ENCODE measurements around the gene MARK3. TPM values are rescaled to one million over a fixed set of nuclear protein-coding genes. Genes with fewer than 3 reads are reported as not detected.

Gene MARK3
- total RNA-seq, 2 experiments from 2014 or later, result 76.8 to 86.7 TPM

DNA sequence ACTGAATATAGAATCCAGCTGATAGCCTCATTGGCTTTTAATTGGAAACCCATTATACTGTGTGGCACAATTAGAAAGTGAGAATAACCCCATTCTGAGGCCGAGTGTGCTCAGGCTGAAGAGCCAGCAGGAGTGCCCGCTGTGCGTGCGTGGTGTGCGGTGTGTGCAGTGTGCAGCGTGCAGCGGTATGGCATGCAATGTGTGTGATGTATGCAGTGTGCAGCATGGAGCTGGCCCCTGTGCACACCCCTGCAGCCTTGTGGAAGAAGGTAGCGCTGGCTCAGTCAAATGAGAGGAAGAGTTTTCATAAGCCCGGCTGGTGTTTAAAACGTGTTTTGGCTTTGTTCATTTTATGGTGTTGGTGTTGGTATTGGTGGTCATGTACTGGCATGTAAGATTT is 114.5 kb downstream of the MARK3 start:
- Mint-ChIP-seq H3K9me3 (ENCODE audit: insufficient read depth) (no peaks in the 10 kb centered on the region), H3K27ac (no peak overlapping the region), H3K27me3 (ENCODE audit: low read depth) (no peaks in the 10 kb centered on the region), H3K36me3 (ENCODE audit: low read depth) (peaks cover 43% of the 10 kb centered on the region), H3K4me1 (ENCODE audit: low read depth) (no peaks in the 10 kb centered on the region), H3K4me3 (no peak overlapping the region)
- ChIA-PET CTCF (interaction anchor here (0.6 to 2.4 kb wide), 15 partner anchors 8 to 108 kb away, joined by 3 to 18 read pairs (median 3); no protein-coding TSS in a partner anchor), POLR2A (no interaction called here)
- peak; percentile 32 for ATAC-seq
- DNase-seq, result no peak

- H3K4me1 Mint-ChIP-seq (ENCODE audit: low read depth), result no peaks in the 10 kb centered on the region
- CTCF ChIA-PET, result interaction anchor here (0.6 to 2.4 kb wide), 17 partner anchors 9 to 119 kb away, joined by 3 to 18 read pairs (median 3); no protein-coding TSS in a partner anchor
- no peak overlapping the region for H3K4me3 Mint-ChIP-seq
- peaks cover 45% of the 10 kb centered on the region for H3K36me3 Mint-ChIP-seq (ENCODE audit: low read depth)
- H3K27ac Mint-ChIP-seq, result no peak overlapping the region
- H3K27me3 Mint-ChIP-seq (ENCODE audit: low read depth), result no peaks in the 10 kb centered on the region
- no peaks in the 10 kb centered on the region for H3K9me3 Mint-ChIP-seq (ENCODE audit: insufficient read depth)
- peak; percentile 85 for DNase-seq
- POLR2A ChIA-PET, result interaction anchor here (1.2 kb wide), 1 partner anchor 10 kb away, joined by 3 read pairs; no protein-coding TSS in a partner anchor
- peak; percentile 96 for ATAC-seq
These were observed 115.2 kb downstream of the MARK3 start for GRCh38 chr14:103500148-103500990.

DNA sequence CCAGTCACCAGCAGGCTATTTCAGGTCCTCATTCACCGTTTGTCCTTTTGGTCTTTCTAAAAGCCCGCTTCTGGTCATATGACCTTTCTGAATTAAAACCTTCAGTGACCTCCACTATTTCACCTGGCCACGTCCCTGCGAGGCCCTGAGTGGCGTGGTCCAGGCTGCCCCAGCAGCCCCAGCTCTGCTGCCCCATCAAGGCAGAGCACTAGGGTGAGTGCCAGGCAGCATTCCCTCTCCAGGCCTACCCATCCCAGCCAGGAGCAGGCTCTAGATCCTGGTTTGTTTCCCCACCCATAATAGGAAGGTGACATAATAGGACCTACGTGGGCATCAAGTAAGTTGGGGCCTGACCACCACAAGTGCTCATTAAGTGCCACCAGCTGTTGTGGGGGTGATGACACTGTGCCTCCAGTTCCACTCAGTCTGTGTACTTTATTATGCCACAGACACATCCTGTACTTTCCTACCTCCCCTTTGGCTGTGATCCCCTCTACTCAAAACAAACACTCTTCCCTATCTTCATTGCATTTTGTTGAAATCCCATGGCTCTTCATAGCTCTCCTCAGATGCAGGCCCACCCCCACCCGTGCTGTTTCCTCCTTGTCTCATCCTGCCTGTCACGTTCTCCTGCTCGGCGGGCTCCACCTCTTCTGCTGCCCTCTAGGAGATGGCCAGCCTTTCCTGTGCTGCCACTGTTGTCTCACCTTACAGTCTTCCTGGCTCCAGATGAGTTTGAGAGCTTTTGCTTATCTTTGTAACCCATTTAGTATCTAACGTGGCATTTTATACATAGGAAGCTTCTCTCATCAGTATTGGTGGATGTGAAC is 116.0 kb downstream of the MARK3 start:
- POLR2A ChIA-PET, result interaction anchor here (1.2 kb wide), 1 partner anchor 9 kb away, joined by 3 read pairs; no protein-coding TSS in a partner anchor
- peaks cover 40% of the 10 kb centered on the region for H3K36me3 Mint-ChIP-seq (ENCODE audit: low read depth)

GRCh38 chr14:103501921-103502669 is 116.9 kb downstream of the MARK3 start:
- Mint-ChIP-seq H3K4me1 (ENCODE audit: low read depth) (no peaks in the 10 kb centered on the region), H3K27ac (no peak overlapping the region), H3K9me3 (ENCODE audit: insufficient read depth) (no peaks in the 10 kb centered on the region), H3K36me3 (ENCODE audit: low read depth) (peaks cover 40% of the 10 kb centered on the region), H3K4me3 (no peak overlapping the region), H3K27me3 (ENCODE audit: low read depth) (no peaks in the 10 kb centered on the region)
- ChIA-PET POLR2A (no interaction called here), CTCF (interaction anchor here (0.6 to 3.1 kb wide), 4 partner anchors 16 to 224 kb away, joined by 3 to 10 read pairs (median 3); no protein-coding TSS in a partner anchor)
- DNase-seq, result no peak
- no peak for ATAC-seq

More for the DNA sequence above, 116.0 kb downstream of the MARK3 start:
- H3K27me3 Mint-ChIP-seq (ENCODE audit: low read depth), result no peaks in the 10 kb centered on the region
- CTCF ChIA-PET, result interaction anchor here (0.6 to 1.1 kb wide), 3 partner anchors 18 to 225 kb away, joined by 3 read pairs; no protein-coding TSS in a partner anchor
- DNase-seq (no peak), ATAC-seq (no peak)
- no peak overlapping the region for H3K27ac Mint-ChIP-seq
- no peak overlapping the region for H3K4me3 Mint-ChIP-seq
- no peaks in the 10 kb centered on the region for H3K9me3 Mint-ChIP-seq (ENCODE audit: insufficient read depth)
- no peaks in the 10 kb centered on the region for H3K4me1 Mint-ChIP-seq (ENCODE audit: low read depth)

DNA sequence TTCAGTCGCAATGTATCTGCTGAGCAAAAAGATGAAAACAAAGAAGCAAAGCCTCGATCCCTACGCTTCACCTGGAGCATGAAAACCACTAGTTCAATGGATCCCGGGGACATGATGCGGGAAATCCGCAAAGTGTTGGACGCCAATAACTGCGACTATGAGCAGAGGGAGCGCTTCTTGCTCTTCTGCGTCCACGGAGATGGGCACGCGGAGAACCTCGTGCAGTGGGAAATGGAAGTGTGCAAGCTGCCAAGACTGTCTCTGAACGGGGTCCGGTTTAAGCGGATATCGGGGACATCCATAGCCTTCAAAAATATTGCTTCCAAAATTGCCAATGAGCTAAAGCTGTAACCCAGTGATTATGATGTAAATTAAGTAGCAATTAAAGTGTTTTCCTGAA is 117.7 kb downstream of the MARK3 start:
- no peaks in the 10 kb centered on the region for H3K4me1 Mint-ChIP-seq (ENCODE audit: low read depth)
- CTCF ChIA-PET, result interaction anchor here (1.4 to 3.1 kb wide), 2 partner anchors 16 to 44 kb away, joined by 5 to 10 read pairs; no protein-coding TSS in a partner anchor
- H3K27me3 Mint-ChIP-seq (ENCODE audit: low read depth), result no peaks in the 10 kb centered on the region
- DNase-seq (no peak), ATAC-seq (no peak)
- POLR2A ChIA-PET, result no interaction called here
- no peak overlapping the region for H3K27ac Mint-ChIP-seq
- peaks cover 40% of the 10 kb centered on the region for H3K36me3 Mint-ChIP-seq (ENCODE audit: low read depth)
- H3K9me3 Mint-ChIP-seq (ENCODE audit: insufficient read depth), result no peaks in the 10 kb centered on the region
- no peak overlapping the region for H3K4me3 Mint-ChIP-seq

DNA sequence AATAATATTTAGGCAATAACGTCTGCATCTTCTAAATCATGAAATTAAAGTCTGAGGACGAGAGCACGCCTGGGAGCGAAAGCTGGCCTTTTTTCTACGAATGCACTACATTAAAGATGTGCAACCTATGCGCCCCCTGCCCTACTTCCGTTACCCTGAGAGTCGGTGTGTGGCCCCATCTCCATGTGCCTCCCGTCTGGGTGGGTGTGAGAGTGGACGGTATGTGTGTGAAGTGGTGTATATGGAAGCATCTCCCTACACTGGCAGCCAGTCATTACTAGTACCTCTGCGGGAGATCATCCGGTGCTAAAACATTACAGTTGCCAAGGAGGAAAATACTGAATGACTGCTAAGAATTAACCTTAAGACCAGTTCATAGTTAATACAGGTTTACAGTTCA is 118.1 kb downstream of the MARK3 start:
- Mint-ChIP-seq H3K36me3 (ENCODE audit: low read depth) (peaks cover 39% of the 10 kb centered on the region), H3K4me3 (no peak overlapping the region), H3K27ac (no peak overlapping the region), H3K27me3 (ENCODE audit: low read depth) (no peaks in the 10 kb centered on the region), H3K4me1 (ENCODE audit: low read depth) (no peaks in the 10 kb centered on the region), H3K9me3 (ENCODE audit: insufficient read depth) (no peaks in the 10 kb centered on the region)
- ATAC-seq (no peak), DNase-seq (no peak)
- CTCF ChIA-PET, result interaction anchor here (1.4 to 3.1 kb wide), 2 partner anchors 15 to 44 kb away, joined by 5 to 10 read pairs; no protein-coding TSS in a partner anchor
- POLR2A ChIA-PET, result no interaction called here

- POLR2A ChIA-PET, result no interaction called here
- H3K36me3 Mint-ChIP-seq (ENCODE audit: low read depth), result peaks cover 46% of the 10 kb centered on the region
These were observed 119.9 kb downstream of the MARK3 start for GRCh38 chr14:103504991-103505565.

DNA sequence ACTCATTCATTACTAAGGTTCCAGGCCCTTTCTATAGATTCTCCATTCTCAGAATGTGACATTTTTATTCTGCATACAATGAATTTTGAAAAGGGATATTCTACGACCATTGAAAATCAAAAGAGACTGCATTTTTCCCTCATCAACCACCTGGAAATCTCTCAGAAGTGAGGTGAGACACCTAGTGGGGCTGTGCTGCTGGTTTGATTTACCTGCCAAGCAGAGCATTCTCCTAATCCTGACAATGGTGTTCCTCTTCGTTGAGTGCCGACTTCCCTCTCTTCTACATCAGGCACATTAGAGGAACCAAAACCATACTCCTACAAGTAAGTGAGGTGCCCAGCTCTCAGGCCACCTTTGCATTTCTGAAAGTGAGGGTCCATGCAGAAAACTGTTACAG is 122.5 kb downstream of the MARK3 start:
- H3K9me3 Mint-ChIP-seq (ENCODE audit: insufficient read depth), result no peaks in the 10 kb centered on the region
- POLR2A ChIA-PET, result no interaction called here
- no peaks in the 10 kb centered on the region for H3K4me1 Mint-ChIP-seq (ENCODE audit: low read depth)
- DNase-seq (no peak), ATAC-seq (no peak)
- no peak overlapping the region for H3K27ac Mint-ChIP-seq
- no peaks in the 10 kb centered on the region for H3K27me3 Mint-ChIP-seq (ENCODE audit: low read depth)
- H3K36me3 Mint-ChIP-seq (ENCODE audit: low read depth), result peaks cover 38% of the 10 kb centered on the region
- no peak overlapping the region for H3K4me3 Mint-ChIP-seq
- CTCF ChIA-PET, result interaction anchor here (3.3 kb wide), 1 partner anchor 11 kb away, joined by 13 read pairs; no protein-coding TSS in a partner anchor

More at GRCh38 chr14:103504991-103505565, 119.9 kb downstream of the MARK3 start:
- ATAC-seq (no peak), DNase-seq (no peak)
- Mint-ChIP-seq H3K27ac (no peak overlapping the region), H3K4me3 (no peak overlapping the region), H3K4me1 (ENCODE audit: low read depth) (no peaks in the 10 kb centered on the region), H3K27me3 (ENCODE audit: low read depth) (no peaks in the 10 kb centered on the region), H3K9me3 (ENCODE audit: insufficient read depth) (no peaks in the 10 kb centered on the region)
- CTCF ChIA-PET, result interaction anchor here (3.1 kb wide), 1 partner anchor 14 kb away, joined by 10 read pairs; no protein-coding TSS in a partner anchor

GRCh38 chr14:103508521-103509329 is 123.5 kb downstream of the MARK3 start:
- ChIA-PET CTCF (interaction anchor here (1.1 to 3.3 kb wide), 3 partner anchors 9 to 13 kb away, joined by 4 to 13 read pairs (median 8); no protein-coding TSS in a partner anchor), POLR2A (no interaction called here)
- ATAC-seq (no peak), DNase-seq (no peak)
- Mint-ChIP-seq H3K27ac (no peak overlapping the region), H3K4me3 (no peak overlapping the region), H3K27me3 (ENCODE audit: low read depth) (no peaks in the 10 kb centered on the region), H3K36me3 (ENCODE audit: low read depth) (peaks cover 30% of the 10 kb centered on the region), H3K9me3 (ENCODE audit: insufficient read depth) (no peaks in the 10 kb centered on the region), H3K4me1 (ENCODE audit: low read depth) (no peaks in the 10 kb centered on the region)

Data from activated CD8-positive, alpha-beta T cell treated with anti-CD3 and anti-CD28 coated beads, Interleukin-2, amount 10 ng/mL, durations not matched to agents 7 days and 5 days (primary cell).